Measurements from ENCODE around the gene MSX1. TPM values are rescaled to one million over a fixed set of nuclear protein-coding genes. Genes with fewer than 3 reads are reported as not detected.
A peak's percentile ranks its signal among the peaks of the same experiment; 100 is the strongest.

Gene MSX1
- total RNA-seq, 4 donors from 2014 or later: 1.2 to 4.4 (median 2.5) TPM

- Histone ChIP-seq H3K36me3 (no peaks in the 10 kb centered on the region), H3K4me1 (peaks cover 4 to 34% of the 10 kb centered on the region in 2 donors), H3K27me3 (peaks cover 82 to 87% (median 87%) of the 10 kb centered on the region in 3 donors), H3K27ac (no peak overlapping the region), H3K4me3 (peak overlapping the region; percentile 29 to 46 (median 33)), H3K9me3 (no peaks in the 10 kb centered on the region)
- in situ Hi-C loops (cut with MboI; ENCODE audit: low sequenced_read_pairs in 4 of 4) (no loop called here), intact Hi-C loops (cut with DNase I; ENCODE audit: low total_unique reads) (no loop called here)
- TF ChIP-seq CTCF (IDR thresholded peaks at IDR 0.05 in 4 of 5, conservative IDR thresholded peaks at IDR 0.05 in 1 of 5) (no peak), POLR2A (IDR thresholded peaks at IDR 0.05) (no peak)
- ATAC-seq (no peak), DNase-seq (no peak)
These were observed 6.1 kb upstream of the MSX1 start for GRCh38 chr4:4853371-4853823.

GRCh38 chr4:4853921-4854648 is 5.4 kb upstream of the MSX1 start:
- Histone ChIP-seq H3K36me3 (no peaks in the 10 kb centered on the region), H3K27me3 (peaks cover 88 to 94% (median 89%) of the 10 kb centered on the region in 3 donors), H3K4me3 (peak overlapping the region in 2 of 4 donors; percentile 13 to 29), H3K4me1 (peaks cover 4 to 34% of the 10 kb centered on the region in 2 donors), H3K9me3 (no peaks in the 10 kb centered on the region), H3K27ac (no peak overlapping the region)
- intact Hi-C loops (cut with DNase I; ENCODE audit: low total_unique reads): no loop called here
- TF ChIP-seq CTCF (IDR thresholded peaks at IDR 0.05 in 4 of 5, conservative IDR thresholded peaks at IDR 0.05 in 1 of 5): no peak
- no peak for TF ChIP-seq POLR2A (IDR thresholded peaks at IDR 0.05)
- DNase-seq (no peak), ATAC-seq (no peak)
- in situ Hi-C loops (cut with MboI; ENCODE audit: low sequenced_read_pairs in 4 of 4): no loop called here

GRCh38 chr4:4854649-4855295 is 4.7 kb upstream of the MSX1 start:
- in situ Hi-C loops (cut with MboI; ENCODE audit: low sequenced_read_pairs in 4 of 4): no loop called here
- TF ChIP-seq CTCF (IDR thresholded peaks at IDR 0.05 in 4 of 5, conservative IDR thresholded peaks at IDR 0.05 in 1 of 5) (no peak), POLR2A (IDR thresholded peaks at IDR 0.05) (no peak)
- intact Hi-C loops (cut with DNase I; ENCODE audit: low total_unique reads): no loop called here
- Histone ChIP-seq H3K4me1 (peaks cover 4 to 34% of the 10 kb centered on the region in 2 donors), H3K27ac (no peak overlapping the region), H3K36me3 (no peaks in the 10 kb centered on the region), H3K9me3 (no peaks in the 10 kb centered on the region), H3K4me3 (peak overlapping the region in 1 of 4 donors; percentile 13), H3K27me3 (peaks cover 85 to 90% (median 89%) of the 10 kb centered on the region in 3 donors)
- DNase-seq: no peak
- no peak for ATAC-seq

GRCh38 chr4:4855301-4856070 is 4.0 kb upstream of the MSX1 start:
- Histone ChIP-seq H3K9me3 (no peaks in the 10 kb centered on the region), H3K4me1 (peaks cover 4 to 34% of the 10 kb centered on the region in 2 donors), H3K36me3 (no peaks in the 10 kb centered on the region), H3K27me3 (peaks cover 86 to 92% (median 90%) of the 10 kb centered on the region in 3 donors), H3K4me3 (no peak overlapping the region), H3K27ac (no peak overlapping the region)
- intact Hi-C loops (cut with DNase I; ENCODE audit: low total_unique reads) (no loop called here), in situ Hi-C loops (cut with MboI; ENCODE audit: low sequenced_read_pairs in 4 of 4) (no loop called here)
- no peak for ATAC-seq
- no peak for DNase-seq
- TF ChIP-seq POLR2A (IDR thresholded peaks at IDR 0.05) (no peak), CTCF (IDR thresholded peaks at IDR 0.05 in 4 of 5, conservative IDR thresholded peaks at IDR 0.05 in 1 of 5) (no peak)
